Endothelial cell of umbilical vein (primary cell): ENCODE results near the gene ANAPC5. TPM values are rescaled to one million over a fixed set of nuclear protein-coding genes. Genes with fewer than 3 reads are reported as not detected.

Source experiments
- BruUV-seq: library from RNA; stranded (reverse); fragments of 400-500 nt; replicated peaks from 2 replicates; lab custom pipeline; 2021; lab: Mats Ljungman, UMichigan
- CTCF ChIA-PET: fragments of 300-600, 350-600 bp; sonication (Branson Sonifier 250); formaldehyde crosslinking; loops from one replicate; lab custom pipeline; 2021; ENCODE audit warnings: antibody characterized with exemption, inconsistent platforms; lab: Charles Lee
- POLR2A ChIA-PET: fragments of 300-600, 350-600 bp; sonication (Branson Sonifier 250); formaldehyde crosslinking; loops from one replicate; lab custom pipeline; 2021; ENCODE audit warnings: antibody characterized with exemption, inconsistent platforms; lab: Charles Lee
- DNase-seq: peaks from one replicate; pipeline ENCODE4 v3.0.0-alpha.2; 2011; ENCODE audit warnings: low read depth, low spot score
- FAIRE-seq: peaks from 2 replicates; lab custom pipeline; 2011; peaks lifted over from hg19 to GRCh38; lab: Jason Lieb, UNC
- H2AFZ ChIP-seq: 2 replicates; pipeline ENCODE4 v1.6.0; 2012; ENCODE audit warnings: low read depth, low read length, control low read depth, inconsistent platforms
- H3K27ac ChIP-seq: 2 replicates; pipeline ENCODE4 v1.5.1; 2011; ENCODE audit warnings: low read depth, mild to moderate bottlenecking, control low read depth, low read length, moderate library complexity; ENCODE audit not compliant: insufficient read depth
- H3K27me3 ChIP-seq, 2 experiments: 2 replicates each; pipeline versions ENCODE4 v1.6.0 to v1.6.1; 2011; ENCODE audit warnings: low read length in 2 of 2, mixed read lengths in 1 of 2; ENCODE audit not compliant: control insufficient read depth in 2 of 2, insufficient read depth in 2 of 2
- H3K36me3 ChIP-seq, 2 experiments: 2 replicates in 1 of 2; 3 replicates in 1 of 2; pipeline ENCODE4 v1.5.1; 2011; ENCODE audit warnings: low read length in 2 of 2, mild to moderate bottlenecking in 1 of 2, moderate library complexity in 1 of 2; ENCODE audit not compliant: control insufficient read depth in 2 of 2, insufficient read depth in 2 of 2; ENCODE audit errors: extremely low read depth in 1 of 2
- H3K4me1 ChIP-seq: 3 replicates; pipeline ENCODE4 v1.5.1; 2011; ENCODE audit warnings: mild to moderate bottlenecking, low read length; ENCODE audit not compliant: control insufficient read depth, insufficient read depth; ENCODE audit errors: extremely low read depth
- H3K4me2 ChIP-seq: 2 replicates; pipeline ENCODE4 v1.6.1; 2011; ENCODE audit warnings: low read length, control low read depth, mixed read lengths; ENCODE audit not compliant: insufficient read depth
- H3K4me3 ChIP-seq, 3 experiments: fragments of 200-600 bp in 1 of 3; sonication (generic), shearing (Covaris generic) in 1 of 3; replicated peaks in 1 of 3; 2 replicates each; pipeline ENCODE4 v1.5.1; 2011 to 2016; ENCODE audit warnings: control low read depth in 3 of 3, low read length in 3 of 3, mild to moderate bottlenecking in 2 of 3, inconsistent platforms in 1 of 3, low read depth in 1 of 3, moderate library complexity in 1 of 3; ENCODE audit not compliant: insufficient read depth in 1 of 3
- H3K79me2 ChIP-seq: 2 replicates; pipeline ENCODE4 v1.6.0; 2012; ENCODE audit warnings: low read length, inconsistent platforms; ENCODE audit not compliant: control insufficient read depth, insufficient read depth
- H3K9ac ChIP-seq: replicated peaks from 2 replicates; pipeline ENCODE3; 2011; ENCODE audit warnings: low read length, control low read depth; ENCODE audit not compliant: insufficient read depth; ENCODE audit errors: extremely low read depth
- H3K9me1 ChIP-seq: replicated peaks from 3 replicates; pipeline ENCODE4 v1.6.0; 2011; ENCODE audit warnings: mild to moderate bottlenecking, low read length; ENCODE audit not compliant: control insufficient read depth, insufficient read depth; ENCODE audit errors: extremely low read depth
- H3K9me3 ChIP-seq: replicated peaks from 2 replicates; pipeline ENCODE4 v1.5.1; 2012; ENCODE audit warnings: low read length, inconsistent platforms; ENCODE audit not compliant: control insufficient read depth, insufficient read depth
- H4K20me1 ChIP-seq: replicated peaks from 2 replicates; pipeline ENCODE3; 2011; ENCODE audit warnings: mild to moderate bottlenecking, low read length; ENCODE audit not compliant: control insufficient read depth, insufficient read depth; ENCODE audit errors: extremely low read depth
- CTCF ChIP-seq, 2 donors: IDR thresholded peaks; 1 replicate in 1 of 2; 2 replicates in 1 of 2; pipeline ENCODE4 v1.5.1; 2011; ENCODE audit warnings: low read length in 2 of 2, mild to moderate bottlenecking in 2 of 2, moderate library complexity in 2 of 2, control low read depth in 1 of 2, inconsistent platforms in 1 of 2, low read depth in 1 of 2; ENCODE audit not compliant: insufficient read depth in 1 of 2; ENCODE audit errors: extremely low read depth in 1 of 2
- EZH2 ChIP-seq: IDR thresholded peaks from 2 replicates; pipeline ENCODE4 v1.6.1; 2012; ENCODE audit warnings: borderline replicate concordance, low read depth, mild to moderate bottlenecking, moderate library complexity, low read length, inconsistent platforms; ENCODE audit not compliant: severe bottlenecking
- FOS ChIP-seq: IDR thresholded peaks from 2 replicates; pipeline ENCODE4 v1.6.1; 2011; ENCODE audit warnings: mild to moderate bottlenecking, low read length, moderate library complexity, borderline replicate concordance; ENCODE audit not compliant: insufficient read depth
- GATA2 ChIP-seq: IDR thresholded peaks from 2 replicates; pipeline ENCODE4 v1.7.0; 2011; ENCODE audit warnings: low read depth, mild to moderate bottlenecking, moderate library complexity, mixed read lengths, low read length; ENCODE audit not compliant: insufficient read length, insufficient read depth
- JUN ChIP-seq: IDR thresholded peaks from 2 replicates; pipeline ENCODE4 v1.6.1; 2011; ENCODE audit warnings: borderline replicate concordance, low read depth; ENCODE audit not compliant: insufficient read length, insufficient read depth
- MAX ChIP-seq: IDR thresholded peaks from 2 replicates; pipeline ENCODE4 v1.6.1; 2011; ENCODE audit not compliant: insufficient read depth, insufficient read length
- MYC ChIP-seq: IDR thresholded peaks from one replicate; pipeline ENCODE4 v1.6.1; 2011; ENCODE audit warnings: mild to moderate bottlenecking, low read depth, low read length
- POLR2A ChIP-seq: IDR thresholded peaks from 2 replicates; pipeline ENCODE4 v1.6.1; 2012; ENCODE audit warnings: low read depth, mild to moderate bottlenecking, control low read depth, low read length
- POLR2AphosphoS5 ChIP-seq: IDR thresholded peaks from 2 replicates; pipeline ENCODE4 v1.6.1; 2012; ENCODE audit warnings: low read depth, mild to moderate bottlenecking, control low read depth, low read length, moderate library complexity; ENCODE audit not compliant: insufficient read depth
- dilution Hi-C: fragments of 300-500 bp; cut with MboI; formaldehyde crosslinking; loops from one replicate; pipeline ENCODE4 v1.15.0; 2019; ENCODE audit warnings: low sequenced_read_pairs; ENCODE audit not compliant: extremely low pct_ligation_motif_present
- intact Hi-C: fragments of 100-400 bp; cut with micrococcal nuclease; formaldehyde crosslinking; loops from one replicate; pipeline ENCODE4 v1.10.0; 2022
- polyA plus RNA-seq, 4 experiments: library from polyadenylated mRNA; depleted of rRNA in 3 of 4; stranded (reverse) in 3 of 4; unstranded in 1 of 4; fragments of >200 nt; gene quantifications; 2 replicates each; pipeline versions ENCODE4 v1.2.1 to v1.2.3, GENCODE V29; 2011 to 2012; ENCODE audit warnings: missing spikeins in 1 of 4
- total RNA-seq: library from RNA; stranded (reverse); gene quantifications from 2 replicates; pipeline ENCODE4 v1.2.3, GENCODE V29; 2021

The ANAPC5 gene
- total and polyA plus RNA-seq, 2 donors (not counting 3 experiments of a cell fraction or from before 2014, with no cell fraction given) = 133 to 168 TPM

- Histone ChIP-seq H3K27me3 (no peaks in the 10 kb centered on the region), H3K4me2 (no peak overlapping the region), H4K20me1 (no peaks in the 10 kb centered on the region), H3K79me2 (peaks cover 44% of the 10 kb centered on the region), H3K4me1 (peaks cover 16% of the 10 kb centered on the region), H3K36me3 (no peaks in the 10 kb centered on the region), H2AFZ (no peak overlapping the region), H3K9me3 (no peaks in the 10 kb centered on the region), H3K9me1 (no peaks in the 10 kb centered on the region), H3K4me3 (no peak overlapping the region), H3K27ac (no peak overlapping the region), H3K9ac (no peak overlapping the region)
- ChIA-PET CTCF (no interaction called here), POLR2A (no interaction called here)
- DNase-seq (no peak), FAIRE-seq (no peak)
- no TSS peak for BruUV-seq
- dilution Hi-C loops (no loop called here), intact Hi-C loops (no loop called here)
- no peak for TF ChIP-seq MYC
- no peak for TF ChIP-seq POLR2AphosphoS5
Observed at GRCh38 chr12:121293603-121294002, 58.6 kb downstream of the ANAPC5 start.

GRCh38 chr12:121290410-121290809, 61.8 kb downstream of the ANAPC5 start:
- Histone ChIP-seq H4K20me1 (no peaks in the 10 kb centered on the region), H3K4me1 (peaks cover 5% of the 10 kb centered on the region), H3K79me2 (peaks cover 49% of the 10 kb centered on the region), H3K36me3 (no peaks in the 10 kb centered on the region), H3K27me3 (no peaks in the 10 kb centered on the region), H3K27ac (no peak overlapping the region), H3K4me3 (no peak overlapping the region), H3K4me2 (no peak overlapping the region), H3K9me1 (no peaks in the 10 kb centered on the region), H2AFZ (no peak overlapping the region), H3K9ac (no peak overlapping the region), H3K9me3 (no peaks in the 10 kb centered on the region)
- intact Hi-C loops = no loop called here
- DNase-seq (no peak), FAIRE-seq (no peak)
- CTCF ChIA-PET = no interaction called here
- POLR2A ChIA-PET = no interaction called here
- no peak for TF ChIP-seq FOS
- no peak for TF ChIP-seq GATA2
- TF ChIP-seq MYC = no peak
- no peak for TF ChIP-seq POLR2A
- no peak for TF ChIP-seq MAX
- no peak for TF ChIP-seq EZH2
- TF ChIP-seq JUN = no peak
- TF ChIP-seq POLR2AphosphoS5 = no peak
- TF ChIP-seq CTCF (IDR thresholded peaks at IDR 0.05; ENCODE audit: extremely low read depth in 1 of 2, insufficient read depth in 1 of 2, low read depth in 1 of 2, low read length in 2 of 2) = no peak
- BruUV-seq = no TSS peak
- dilution Hi-C loops = no loop called here
